HAP-1 (cell line): Measurements from ENCODE around the gene ABCA4.

ENCODE experiments used
- DNase-seq, 2 experiments: peaks; one replicate each; pipeline ENCODE4 v3.0.0-alpha.2; 2016 to 2020; ENCODE audit warnings: low spot score in 2 of 2
- H3K27me3 ChIP-seq: fragments of 250-450 bp; sonication (Bioruptor Pico); 2 replicates; pipeline ENCODE4 v1.5.1; 2020; ENCODE audit warnings: low read depth, mild to moderate bottlenecking, moderate library complexity
- H3K36me3 ChIP-seq: fragments of 250-450 bp; sonication (Bioruptor Pico); replicated peaks from 2 replicates; pipeline ENCODE4 v1.5.1; 2020; ENCODE audit warnings: mild to moderate bottlenecking
- H3K4me1 ChIP-seq: fragments of 250-450 bp; sonication (Bioruptor Pico); 2 replicates; pipeline ENCODE4 v1.5.1; 2020; ENCODE audit warnings: mild to moderate bottlenecking
- H3K4me3 ChIP-seq: fragments of 250-450 bp; sonication (Bioruptor Pico); 2 replicates; pipeline ENCODE4 v1.5.1; 2020; ENCODE audit warnings: mild to moderate bottlenecking, moderate library complexity
- H3K9me3 ChIP-seq: fragments of 250-450 bp; sonication (Bioruptor Pico); 2 replicates; pipeline ENCODE4 v1.5.1; 2020; ENCODE audit warnings: mild to moderate bottlenecking, moderate library complexity
- in situ Hi-C: fragments of 300-500 bp; cut with MboI; formaldehyde crosslinking; loops from 3 replicates; pipeline ENCODE4 v1.14.3; 2020; ENCODE audit warnings: low sequenced_read_pairs, inconsistent platforms, mixed read lengths

ABCA4 gene

GRCh38 chr1:94094469-94095111 lies 26.4 kb downstream of the ABCA4 start:
- DNase-seq = no peak
- Histone ChIP-seq H3K36me3 (no peaks in the 10 kb centered on the region), H3K9me3 (no peaks in the 10 kb centered on the region), H3K4me3 (no peak overlapping the region), H3K27me3 (no peaks in the 10 kb centered on the region), H3K4me1 (no peaks in the 10 kb centered on the region)
- in situ Hi-C loops = no loop called here

DNA sequence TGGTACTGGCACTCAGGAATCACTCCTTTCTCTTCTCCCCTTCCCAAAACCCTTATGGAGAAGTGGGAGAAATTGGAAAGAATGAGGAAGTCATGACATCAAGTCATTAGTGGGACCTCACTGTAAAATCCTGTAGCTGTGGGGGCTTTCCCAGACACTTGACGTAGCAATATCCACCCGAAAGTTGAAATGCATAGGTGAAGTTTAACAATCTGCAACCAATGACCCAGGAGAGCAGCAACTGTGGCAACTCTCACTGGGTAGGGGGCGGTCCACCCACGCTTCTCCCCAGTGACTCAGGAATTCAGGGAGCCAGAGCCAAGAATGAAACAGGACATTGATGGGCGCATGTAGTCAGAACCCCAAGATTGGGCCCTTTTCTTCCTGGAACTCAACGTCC lies 27.0 kb downstream of the ABCA4 start:
- Histone ChIP-seq H3K27me3 (no peaks in the 10 kb centered on the region), H3K4me3 (no peak overlapping the region), H3K4me1 (no peaks in the 10 kb centered on the region), H3K36me3 (no peaks in the 10 kb centered on the region), H3K9me3 (no peaks in the 10 kb centered on the region)
- in situ Hi-C loops = no loop called here
- DNase-seq = no peak

- no peak for DNase-seq
- Histone ChIP-seq H3K27me3 (no peaks in the 10 kb centered on the region), H3K4me3 (no peak overlapping the region), H3K36me3 (no peaks in the 10 kb centered on the region), H3K9me3 (no peaks in the 10 kb centered on the region), H3K4me1 (no peaks in the 10 kb centered on the region)
- in situ Hi-C loops = no loop called here
These were observed 27.6 kb downstream of the ABCA4 start for GRCh38 chr1:94093396-94093795.

DNA sequence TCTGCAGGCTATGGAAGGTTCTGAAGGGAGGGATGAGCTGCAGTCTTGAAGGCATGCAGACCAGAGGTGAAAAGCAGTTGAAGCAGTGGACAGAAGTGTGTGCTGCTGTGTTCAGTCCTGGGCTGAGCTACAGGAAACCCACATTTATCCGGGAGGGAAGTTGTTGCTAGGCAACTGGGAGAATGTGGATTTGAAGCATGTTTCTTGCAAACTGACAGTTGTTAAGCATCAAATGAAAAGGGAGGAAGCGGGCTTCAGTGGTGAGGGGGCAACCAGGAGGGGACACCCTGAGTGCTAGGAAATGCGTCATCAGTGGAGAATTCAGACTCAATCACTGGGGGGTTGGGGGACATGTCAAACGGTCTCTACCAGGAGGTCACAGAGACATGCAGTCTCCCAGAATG lies 28.7 kb downstream of the ABCA4 start:
- no peak for DNase-seq
- no peaks in the 10 kb centered on the region for H3K4me1 ChIP-seq
- in situ Hi-C loops = no loop called here
- no peaks in the 10 kb centered on the region for H3K36me3 ChIP-seq
- no peaks in the 10 kb centered on the region for H3K9me3 ChIP-seq
- no peaks in the 10 kb centered on the region for H3K27me3 ChIP-seq
- no peak overlapping the region for H3K4me3 ChIP-seq

DNA sequence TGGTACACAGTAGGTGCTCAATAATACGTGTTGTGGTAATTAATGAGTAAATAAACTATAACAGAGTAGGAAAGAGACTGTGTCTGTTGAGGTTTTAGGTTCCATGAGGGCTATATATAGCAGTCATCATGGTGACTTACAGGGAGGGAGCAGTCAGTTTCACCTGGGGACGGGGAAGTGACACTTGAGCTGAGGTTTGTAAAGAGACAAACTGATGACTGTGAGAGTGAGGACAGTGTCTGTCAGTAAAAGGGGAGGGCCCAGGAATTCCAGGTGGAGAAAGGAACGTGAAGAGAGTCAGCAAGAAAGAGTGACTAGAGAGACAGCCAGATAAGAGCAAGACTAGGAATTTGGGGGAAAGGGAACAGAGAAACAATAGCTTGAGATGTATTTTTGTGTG lies 30.2 kb downstream of the ABCA4 start:
- no peaks in the 10 kb centered on the region for H3K9me3 ChIP-seq
- no peaks in the 10 kb centered on the region for H3K4me1 ChIP-seq
- DNase-seq = no peak
- H3K27me3 ChIP-seq = no peaks in the 10 kb centered on the region
- in situ Hi-C loops = no loop called here
- H3K4me3 ChIP-seq = no peak overlapping the region
- H3K36me3 ChIP-seq = no peaks in the 10 kb centered on the region

DNA sequence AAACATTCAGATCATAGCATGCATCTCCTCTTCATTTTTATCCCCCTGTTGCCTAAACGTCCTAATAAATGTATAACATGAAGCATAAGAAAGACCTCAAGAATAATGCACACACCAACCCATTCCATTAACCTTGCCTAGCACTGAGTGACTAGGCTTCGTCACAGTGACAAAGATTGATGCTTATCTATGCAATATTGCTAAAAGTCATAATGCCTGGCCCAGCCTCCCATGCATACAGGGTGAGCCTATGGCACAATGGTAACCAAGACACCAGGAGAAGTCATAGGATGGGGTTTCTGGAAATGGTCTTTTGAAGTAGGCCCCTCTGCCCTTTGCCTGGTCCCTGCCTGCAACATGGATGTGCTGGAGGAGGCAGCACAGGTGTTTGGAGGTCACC lies 33.8 kb downstream of the ABCA4 start:
- H3K36me3 ChIP-seq = no peaks in the 10 kb centered on the region
- in situ Hi-C loops = no loop called here
- DNase-seq = no peak
- H3K4me1 ChIP-seq = no peaks in the 10 kb centered on the region
- no peak overlapping the region for H3K4me3 ChIP-seq
- peaks cover 8% of the 10 kb centered on the region; the same call in 1 of the 2 replicates for H3K27me3 ChIP-seq
- H3K9me3 ChIP-seq = no peaks in the 10 kb centered on the region

DNA sequence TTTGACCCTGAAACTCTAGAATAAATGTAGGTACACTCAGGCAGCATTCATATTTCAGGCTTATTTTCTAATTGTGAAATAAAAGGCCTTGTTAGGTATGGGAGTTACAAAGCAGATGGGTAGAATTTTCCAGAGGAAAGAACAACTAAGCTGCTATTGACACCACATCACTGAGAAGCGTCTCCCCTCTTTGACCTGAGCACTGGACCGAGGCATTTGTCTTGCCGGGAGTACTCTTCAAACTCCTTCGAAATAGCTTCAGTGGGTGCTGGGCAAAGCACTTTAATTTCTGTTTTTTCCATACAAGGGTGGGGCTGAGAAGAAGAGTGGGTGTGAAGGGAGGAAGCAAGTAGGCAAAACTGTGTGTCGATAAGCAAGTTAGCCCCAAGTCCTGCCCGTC lies 36.4 kb downstream of the ABCA4 start:
- Histone ChIP-seq H3K4me1 (no peaks in the 10 kb centered on the region), H3K9me3 (no peaks in the 10 kb centered on the region), H3K36me3 (no peaks in the 10 kb centered on the region), H3K27me3 (peaks cover 8% of the 10 kb centered on the region; the same call in 1 of the 2 replicates), H3K4me3 (no peak overlapping the region)
- DNase-seq = no peak
- in situ Hi-C loops = no loop called here

DNA sequence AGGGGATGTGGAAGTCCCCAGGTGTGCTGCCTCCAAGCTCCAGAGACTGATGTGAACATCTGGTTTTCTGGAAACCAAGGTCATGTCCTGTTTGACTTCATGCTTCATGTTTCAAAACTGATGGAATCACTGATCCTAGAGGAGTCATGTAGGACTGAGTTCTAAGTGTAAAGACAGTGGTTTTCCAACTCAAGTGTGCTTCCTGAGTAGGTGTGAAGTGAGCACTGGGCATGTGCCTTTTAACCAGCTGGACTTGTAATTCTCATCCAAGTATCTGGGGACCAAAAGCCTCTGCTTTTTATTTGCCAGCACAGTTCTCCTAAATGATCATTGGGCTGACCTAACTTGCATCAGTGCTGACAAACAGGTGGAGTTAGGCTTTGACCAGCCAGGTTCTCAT lies 36.9 kb downstream of the ABCA4 start:
- no peaks in the 10 kb centered on the region for H3K4me1 ChIP-seq

GRCh38 chr1:94083681-94084080 lies 37.3 kb downstream of the ABCA4 start:
- Histone ChIP-seq H3K27me3 (peaks cover 8% of the 10 kb centered on the region; the same call in 1 of the 2 replicates), H3K9me3 (no peaks in the 10 kb centered on the region), H3K4me3 (no peak overlapping the region), H3K4me1 (no peaks in the 10 kb centered on the region), H3K36me3 (no peaks in the 10 kb centered on the region)
- in situ Hi-C loops = no loop called here
- no peak for DNase-seq

More for the DNA sequence above, 36.9 kb downstream of the ABCA4 start:
- DNase-seq = no peak
- in situ Hi-C loops = no loop called here
- Histone ChIP-seq H3K27me3 (peaks cover 8% of the 10 kb centered on the region; the same call in 1 of the 2 replicates), H3K9me3 (no peaks in the 10 kb centered on the region), H3K4me3 (no peak overlapping the region), H3K36me3 (no peaks in the 10 kb centered on the region)

DNA sequence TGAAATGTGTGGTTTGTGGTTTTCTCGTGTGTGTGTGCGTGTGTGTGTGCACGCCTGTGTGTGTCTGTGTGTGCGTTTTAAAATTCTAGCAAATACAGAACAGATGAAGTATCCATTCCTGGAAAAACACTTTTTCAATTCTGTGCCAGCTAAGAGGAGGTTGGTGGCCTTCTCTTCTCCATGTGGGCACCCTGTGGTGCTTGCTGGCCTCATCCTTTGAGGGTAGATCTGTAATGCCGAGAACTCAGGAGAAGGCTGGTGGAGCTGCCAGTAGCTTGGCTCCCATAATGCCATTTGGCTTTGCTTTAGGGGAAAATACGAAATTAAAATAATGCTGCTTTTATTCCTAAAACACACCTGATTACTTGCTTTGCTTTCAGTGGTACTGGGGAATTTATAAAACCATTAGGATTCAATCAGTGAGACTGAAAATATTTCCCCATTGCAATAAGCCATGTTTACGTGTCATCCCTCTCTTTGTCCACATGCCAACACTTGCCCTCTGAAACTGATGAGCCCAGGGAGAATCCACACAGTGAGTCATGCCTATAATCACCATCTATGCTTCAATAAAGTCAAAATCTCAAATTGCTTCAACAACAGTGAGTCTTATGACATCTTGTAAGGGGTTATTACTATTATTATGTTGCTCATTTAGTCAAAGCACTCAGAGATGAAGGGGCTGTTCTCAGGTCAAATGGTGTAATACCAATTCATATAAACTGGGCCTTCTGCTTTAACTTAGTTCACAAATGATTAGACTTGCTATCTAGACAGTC lies 39.2 kb downstream of the ABCA4 start:
- Histone ChIP-seq H3K27me3 (peaks cover 8% of the 10 kb centered on the region; the same call in 1 of the 2 replicates), H3K9me3 (no peaks in the 10 kb centered on the region), H3K4me3 (no peak overlapping the region), H3K4me1 (no peaks in the 10 kb centered on the region), H3K36me3 (no peaks in the 10 kb centered on the region)
- in situ Hi-C loops = no loop called here
- DNase-seq = no peak

DNA sequence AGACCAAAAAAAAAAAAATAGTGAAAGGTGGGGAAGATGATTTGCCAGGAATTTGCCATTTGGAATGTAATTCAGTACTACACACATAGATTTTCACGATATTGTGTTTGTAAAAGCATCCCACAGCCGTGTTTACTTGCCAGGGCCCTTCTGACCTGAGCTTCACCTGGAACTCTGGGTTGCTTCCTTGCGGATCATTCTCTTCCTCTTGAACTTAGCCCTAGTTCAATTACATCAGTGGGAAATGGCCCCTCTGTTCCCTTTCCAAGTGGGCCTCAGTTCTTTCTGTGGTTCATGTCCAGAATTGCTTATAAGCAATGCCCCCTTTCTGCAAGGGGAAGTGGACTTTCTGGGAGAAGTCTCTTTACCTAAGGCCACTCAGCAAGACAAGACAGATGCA lies 41.0 kb downstream of the ABCA4 start:
- H3K4me3 ChIP-seq = no peak overlapping the region
- no peaks in the 10 kb centered on the region for H3K4me1 ChIP-seq
- no peaks in the 10 kb centered on the region for H3K36me3 ChIP-seq
- in situ Hi-C loops = no loop called here
- H3K9me3 ChIP-seq = no peaks in the 10 kb centered on the region
- no peak for DNase-seq
- H3K27me3 ChIP-seq = peaks cover 8% of the 10 kb centered on the region; the same call in 1 of the 2 replicates

GRCh38 chr1:94079080-94079940 lies 41.6 kb downstream of the ABCA4 start:
- no peak overlapping the region for H3K4me3 ChIP-seq
- H3K9me3 ChIP-seq = no peaks in the 10 kb centered on the region
- no peaks in the 10 kb centered on the region for H3K4me1 ChIP-seq
- H3K27me3 ChIP-seq = peaks cover 8% of the 10 kb centered on the region; the same call in 1 of the 2 replicates
- DNase-seq = no peak
- no peaks in the 10 kb centered on the region for H3K36me3 ChIP-seq
- in situ Hi-C loops = no loop called here

GRCh38 chr1:94072840-94073522 lies 48.0 kb downstream of the ABCA4 start:
- in situ Hi-C loops = loop anchor here (25.0 kb wide), 1 partner anchor 739 kb away; the partner anchor contains the start of gene SLC44A3
- Histone ChIP-seq H3K4me3 (no peak overlapping the region), H3K9me3 (no peaks in the 10 kb centered on the region), H3K4me1 (no peaks in the 10 kb centered on the region; the same call in 1 of the 2 replicates), H3K27me3 (no peaks in the 10 kb centered on the region), H3K36me3 (no peaks in the 10 kb centered on the region)
- DNase-seq = no peak
